ENCODE measurements around the gene SOCS3.
"Not testable (repeated sequence)": the region's sequence is repeated elsewhere in the genome, so short reads cannot be mapped to it uniquely, and the experiment has no call there.

SOCS3 gene

DNA sequence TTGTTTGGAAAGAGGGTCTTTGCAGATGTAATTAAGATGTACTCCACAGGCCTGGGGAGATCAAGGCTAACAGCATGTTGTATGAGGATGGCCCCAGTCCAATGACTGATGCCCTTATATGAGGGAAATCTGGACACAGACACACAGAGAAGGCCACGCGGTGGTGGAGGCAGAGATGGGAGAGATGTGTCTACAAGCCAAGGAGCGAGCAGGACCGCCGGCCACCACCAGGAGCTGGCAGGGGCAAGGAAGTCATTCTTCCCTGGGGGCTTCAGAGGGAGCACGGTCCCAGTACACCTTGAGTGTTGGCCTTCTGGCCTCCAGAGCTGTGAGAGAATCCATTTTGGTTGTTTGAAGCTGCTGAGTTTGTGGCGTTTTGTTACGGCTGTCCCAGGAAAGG is 14.7 kb downstream of the SOCS3 start:
- ATAC-seq (replicated peaks) = no peak
- no peaks in the 10 kb centered on the region for H3K27me3 Mint-ChIP-seq
- peak overlapping the region; percentile 4 for H3K27ac Mint-ChIP-seq
- H3K4me1 Mint-ChIP-seq = peaks cover 52 to 76% of the 10 kb centered on the region in 2 donors
- no peak for DNase-seq
- H3K36me3 Mint-ChIP-seq = no peaks in the 10 kb centered on the region
- no peak overlapping the region for H3K4me3 Mint-ChIP-seq
- no peaks in the 10 kb centered on the region for H3K9me3 Mint-ChIP-seq

DNA sequence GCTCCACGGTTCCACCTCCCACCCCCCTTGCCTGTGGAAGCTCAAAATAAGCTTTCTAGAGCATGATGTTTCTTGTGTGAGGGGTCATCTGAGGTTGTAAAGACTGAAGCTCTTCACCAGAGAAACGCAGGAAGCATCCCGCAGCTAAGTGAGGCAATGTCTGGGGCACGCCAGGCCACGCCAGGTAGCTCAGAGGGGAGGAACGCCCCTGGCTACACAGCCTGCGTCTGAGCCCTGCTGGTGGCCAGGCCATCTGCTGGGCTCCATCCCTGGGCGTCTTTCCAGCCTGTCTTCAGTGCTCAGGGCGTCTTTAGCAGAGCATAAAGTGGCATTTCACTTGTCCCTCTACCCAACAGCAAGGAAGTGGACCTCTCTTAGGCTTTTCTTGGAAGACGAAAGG is 15.2 kb downstream of the SOCS3 start:
- ATAC-seq (replicated peaks) (no peak), DNase-seq (no peak)
- Mint-ChIP-seq H3K27me3 (no peaks in the 10 kb centered on the region), H3K4me3 (peak overlapping the region in 1 of 2 donors; percentile 25), H3K36me3 (no peaks in the 10 kb centered on the region), H3K4me1 (peaks cover 52 to 76% of the 10 kb centered on the region in 2 donors), H3K27ac (no peak overlapping the region), H3K9me3 (no peaks in the 10 kb centered on the region)

DNA sequence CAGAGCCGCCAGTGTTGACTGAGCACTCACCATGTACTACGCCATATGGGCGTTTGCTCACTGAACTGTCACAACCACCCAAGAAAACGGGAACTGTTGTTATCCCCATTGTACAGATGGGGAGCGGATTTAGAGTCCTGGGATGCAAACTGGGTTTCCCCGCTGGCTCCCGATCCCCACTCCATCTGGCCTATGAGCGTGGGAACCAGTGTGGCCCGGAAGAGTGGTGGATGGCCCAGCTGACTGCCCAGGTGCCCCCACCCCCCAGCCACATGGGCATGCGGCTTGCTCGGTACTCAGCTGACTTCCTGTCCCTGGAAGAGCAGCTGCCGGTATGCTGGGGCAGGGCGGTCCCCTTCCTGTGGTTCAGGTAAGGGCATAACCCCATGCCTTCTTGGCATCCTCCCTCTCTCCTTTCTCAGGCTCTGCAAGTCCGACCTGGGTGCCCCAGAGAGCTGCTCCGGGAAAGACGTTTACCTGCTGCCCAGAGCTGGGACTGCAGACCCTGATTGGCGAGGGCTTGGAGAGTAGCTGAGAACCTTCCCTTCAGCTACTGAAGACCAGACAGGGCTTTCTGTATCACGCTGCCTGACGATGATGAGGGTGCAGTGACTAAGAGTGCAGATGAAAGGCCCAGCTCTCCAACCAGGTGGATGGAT is 16.2 kb downstream of the SOCS3 start:
- Mint-ChIP-seq H3K27me3 (no peaks in the 10 kb centered on the region), H3K36me3 (no peaks in the 10 kb centered on the region), H3K9me3 (no peaks in the 10 kb centered on the region), H3K27ac (peak overlapping the region; percentile 95), H3K4me3 (peak overlapping the region; percentile 60 to 75), H3K4me1 (peaks cover 53 to 78% of the 10 kb centered on the region in 2 donors)
- DNase-seq (peak; percentile 54), ATAC-seq (replicated peaks) (peak; percentile 64 to 66)

DNA sequence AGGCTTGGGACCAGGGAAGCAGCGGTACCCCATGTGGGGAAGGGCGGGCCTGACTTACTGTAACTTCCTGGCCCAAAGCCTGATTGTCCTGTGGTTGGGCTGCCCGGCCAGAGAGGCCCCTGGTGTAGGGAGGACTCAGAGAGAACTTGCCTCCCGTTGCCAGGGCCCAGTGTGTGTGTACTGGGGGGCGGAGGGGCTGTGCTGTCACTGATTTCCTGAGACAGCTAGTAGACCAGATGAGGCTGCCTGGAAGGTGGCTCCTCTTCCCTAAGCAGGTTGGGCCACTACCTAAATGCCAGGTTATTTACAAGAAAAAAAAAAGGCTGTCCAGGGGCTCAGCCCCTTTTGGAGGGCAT is 16.7 kb downstream of the SOCS3 start:
- H3K4me3 Mint-ChIP-seq = peak overlapping the region; percentile 60 to 75
- no peaks in the 10 kb centered on the region for H3K27me3 Mint-ChIP-seq
- ATAC-seq (replicated peaks) (peak; percentile 11 to 24), DNase-seq (no peak)
- no peaks in the 10 kb centered on the region for H3K36me3 Mint-ChIP-seq
- H3K27ac Mint-ChIP-seq = peak overlapping the region; percentile 95
- peaks cover 52 to 78% of the 10 kb centered on the region in 2 donors for H3K4me1 Mint-ChIP-seq
- no peaks in the 10 kb centered on the region for H3K9me3 Mint-ChIP-seq

DNA sequence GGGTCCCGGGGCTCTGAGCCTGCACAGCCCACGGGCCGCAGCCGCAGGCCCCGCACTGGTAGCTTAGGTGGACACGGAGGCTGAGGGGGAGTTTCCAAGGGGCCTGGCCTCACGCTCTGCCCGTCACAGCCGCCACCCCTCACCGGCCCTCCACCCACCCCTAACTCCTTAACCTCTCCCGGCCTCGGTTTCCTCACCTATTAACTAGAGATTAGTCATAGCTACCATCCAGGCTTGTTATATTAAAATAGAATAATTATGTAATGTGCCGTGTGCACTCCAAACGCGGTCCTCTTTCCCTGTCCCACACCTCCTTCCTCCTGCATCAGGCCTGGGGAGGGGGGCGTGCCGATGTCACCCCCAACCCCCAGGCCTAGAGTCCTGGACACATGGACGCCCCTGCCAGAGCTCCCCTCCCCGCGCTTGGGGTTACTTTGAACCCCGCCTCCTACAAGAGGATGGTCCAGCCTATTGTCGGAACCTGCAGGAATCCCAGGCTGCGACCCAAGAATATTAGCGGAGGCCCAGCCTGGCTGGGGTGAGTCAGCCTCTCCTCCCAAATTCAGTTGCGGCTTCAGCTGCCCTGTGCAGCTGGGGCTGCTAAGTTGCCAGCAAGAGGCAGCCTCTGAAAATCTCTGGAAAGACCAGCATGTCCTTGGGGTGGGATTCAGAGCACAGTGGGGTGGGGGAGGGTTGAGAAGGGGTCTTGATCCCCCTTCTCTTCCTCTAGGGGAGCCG is 17.3 kb downstream of the SOCS3 start:
- DNase-seq = no peak
- Mint-ChIP-seq H3K4me3 (peak overlapping the region; percentile 60 to 75), H3K36me3 (no peaks in the 10 kb centered on the region), H3K27me3 (no peaks in the 10 kb centered on the region), H3K27ac (peak overlapping the region; percentile 95), H3K4me1 (peaks cover 51 to 78% of the 10 kb centered on the region in 2 donors), H3K9me3 (no peaks in the 10 kb centered on the region)
- ATAC-seq (replicated peaks) = no peak

DNA sequence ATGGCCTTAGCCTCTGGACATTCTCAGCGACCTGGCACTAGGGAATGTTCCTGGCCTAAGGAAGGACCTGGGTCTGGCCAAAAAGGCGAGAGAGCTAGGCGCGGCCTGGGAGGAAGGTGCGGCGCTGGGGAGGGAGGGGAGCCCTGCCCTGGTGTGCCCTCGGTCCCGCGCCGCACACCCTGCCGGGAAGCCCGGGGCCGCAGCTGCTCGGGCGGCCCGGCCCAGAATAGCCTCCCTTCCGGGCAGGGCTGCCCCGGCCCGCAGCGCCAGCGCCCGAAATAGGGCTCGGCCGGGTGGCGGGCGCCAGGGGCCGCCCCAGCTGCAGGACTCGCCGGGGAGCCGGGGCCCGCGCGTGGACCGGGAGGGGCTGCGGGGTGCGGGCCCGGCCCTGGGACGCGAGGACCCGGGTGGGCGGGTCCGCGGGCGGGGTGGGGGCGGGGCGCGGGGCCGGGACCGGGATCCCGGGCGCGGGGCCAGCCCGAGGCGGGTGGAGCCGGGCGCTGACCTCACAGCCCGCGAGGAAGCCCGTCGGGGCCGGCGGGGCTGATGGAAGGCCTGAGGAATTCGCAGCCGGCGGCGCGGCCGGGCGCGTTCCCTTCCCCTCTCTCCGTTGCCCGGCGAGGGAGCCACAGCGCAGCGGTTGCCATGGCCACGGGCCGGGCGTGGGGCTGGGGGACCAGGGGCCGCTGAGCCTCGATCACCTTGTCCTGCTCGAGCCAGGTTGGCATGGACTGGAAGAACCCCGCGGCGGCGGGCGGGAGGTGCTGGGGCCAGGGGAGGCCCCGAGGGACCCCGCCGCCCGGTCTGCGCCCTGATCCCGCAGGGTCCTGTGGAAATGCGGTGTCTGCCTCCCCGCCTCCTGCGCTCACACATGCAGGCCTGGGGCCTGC is 18.1 kb downstream of the SOCS3 start:
- no peak for DNase-seq
- H3K27me3 Mint-ChIP-seq = no peaks in the 10 kb centered on the region
- peak in 1 of 2 donors; percentile 3 for ATAC-seq (replicated peaks)
- peaks cover 54 to 78% of the 10 kb centered on the region in 2 donors for H3K4me1 Mint-ChIP-seq
- H3K27ac Mint-ChIP-seq = no peak overlapping the region
- H3K9me3 Mint-ChIP-seq = no peaks in the 10 kb centered on the region
- H3K36me3 Mint-ChIP-seq = no peaks in the 10 kb centered on the region
- H3K4me3 Mint-ChIP-seq = peak overlapping the region; percentile 75 to 79

DNA sequence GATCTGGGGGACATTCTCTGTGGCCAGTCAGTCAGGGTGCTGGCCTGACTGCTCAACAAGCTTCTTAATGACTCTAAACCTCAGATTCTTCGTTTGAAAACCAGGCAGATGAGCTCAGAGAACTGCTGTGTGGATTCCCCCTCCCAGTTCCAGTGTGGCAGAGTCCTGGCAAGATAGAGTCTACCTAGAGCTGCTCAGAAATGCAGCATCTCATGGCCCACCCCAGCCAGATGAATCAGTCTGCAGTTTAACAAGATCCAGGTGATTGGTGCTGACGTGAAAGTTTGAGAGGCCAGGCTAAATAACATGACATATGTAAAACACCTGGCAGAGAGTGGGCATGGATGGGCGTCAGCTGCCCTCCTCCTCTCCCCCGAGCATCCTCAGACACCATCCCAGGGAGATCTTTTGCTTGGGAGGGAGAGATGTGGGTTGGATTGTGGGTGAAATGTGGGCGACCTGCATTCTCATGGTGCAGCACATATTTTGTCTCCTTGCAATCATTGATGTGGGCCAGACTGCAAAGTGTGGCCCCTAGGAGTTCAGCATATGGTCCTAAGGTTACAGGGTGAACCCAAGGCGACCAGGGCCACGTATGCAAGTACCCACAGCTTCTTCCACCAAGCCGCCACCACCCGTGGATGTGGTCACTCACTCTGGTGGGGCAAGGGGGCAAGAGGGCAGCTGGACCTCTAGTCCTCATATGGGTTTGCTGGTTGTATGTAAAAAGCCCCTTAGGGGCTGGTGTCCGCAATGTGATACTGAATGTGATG is 19.5 kb downstream of the SOCS3 start:
- Mint-ChIP-seq H3K36me3 (no peaks in the 10 kb centered on the region), H3K4me3 (peak overlapping the region in 1 of 2 donors; percentile 74), H3K27ac (peak overlapping the region; percentile 47), H3K4me1 (peaks cover 53 to 87% of the 10 kb centered on the region in 2 donors), H3K27me3 (no peaks in the 10 kb centered on the region), H3K9me3 (no peaks in the 10 kb centered on the region)
- ATAC-seq (replicated peaks) (no peak), DNase-seq (no peak)

DNA sequence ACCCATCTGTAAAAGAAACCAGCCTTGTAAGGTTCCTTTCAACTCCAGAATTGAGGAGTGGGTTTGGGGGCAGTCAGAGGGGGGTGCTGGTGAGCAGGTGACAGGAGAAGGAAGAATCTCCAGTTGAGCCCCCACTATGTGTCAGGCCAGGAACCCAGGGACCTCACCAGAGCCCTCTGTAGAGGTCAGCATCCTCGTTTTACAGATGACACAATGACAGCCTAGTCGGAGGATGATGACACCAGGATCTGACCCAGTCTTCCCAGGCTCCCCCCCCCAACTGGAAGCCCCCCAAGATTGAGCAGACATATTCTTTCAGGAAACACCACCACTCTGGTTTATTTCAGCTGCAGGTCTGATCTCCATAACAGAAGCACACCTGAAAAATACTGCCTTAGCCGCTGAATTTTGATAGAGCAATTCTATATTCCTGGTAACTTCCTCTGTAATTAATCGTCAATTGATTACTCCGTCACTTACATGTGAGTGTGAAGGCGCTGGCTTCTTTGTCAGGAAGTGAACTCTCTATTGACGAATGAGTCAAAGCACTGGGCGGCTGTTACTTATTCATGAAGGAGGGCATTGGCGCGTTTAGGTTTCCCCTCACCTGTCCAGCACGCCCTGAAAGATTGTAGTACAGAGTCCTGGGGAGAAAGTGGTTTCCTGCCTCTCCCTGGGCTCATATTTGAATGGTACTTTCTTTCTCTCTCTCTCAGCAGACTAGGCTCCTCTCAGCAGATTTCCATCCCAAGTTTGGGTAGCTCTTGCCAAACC is 21.2 kb downstream of the SOCS3 start:
- H3K4me1 Mint-ChIP-seq = peaks cover 55 to 83% of the 10 kb centered on the region in 2 donors
- peak overlapping the region in 1 of 2 donors; percentile 27 for H3K4me3 Mint-ChIP-seq
- peak overlapping the region; percentile 87 for H3K27ac Mint-ChIP-seq
- peak in 1 of 2 donors; percentile 30 for ATAC-seq (replicated peaks)
- no peaks in the 10 kb centered on the region for H3K36me3 Mint-ChIP-seq
- DNase-seq = no peak
- H3K9me3 Mint-ChIP-seq = no peaks in the 10 kb centered on the region
- no peaks in the 10 kb centered on the region for H3K27me3 Mint-ChIP-seq

DNA sequence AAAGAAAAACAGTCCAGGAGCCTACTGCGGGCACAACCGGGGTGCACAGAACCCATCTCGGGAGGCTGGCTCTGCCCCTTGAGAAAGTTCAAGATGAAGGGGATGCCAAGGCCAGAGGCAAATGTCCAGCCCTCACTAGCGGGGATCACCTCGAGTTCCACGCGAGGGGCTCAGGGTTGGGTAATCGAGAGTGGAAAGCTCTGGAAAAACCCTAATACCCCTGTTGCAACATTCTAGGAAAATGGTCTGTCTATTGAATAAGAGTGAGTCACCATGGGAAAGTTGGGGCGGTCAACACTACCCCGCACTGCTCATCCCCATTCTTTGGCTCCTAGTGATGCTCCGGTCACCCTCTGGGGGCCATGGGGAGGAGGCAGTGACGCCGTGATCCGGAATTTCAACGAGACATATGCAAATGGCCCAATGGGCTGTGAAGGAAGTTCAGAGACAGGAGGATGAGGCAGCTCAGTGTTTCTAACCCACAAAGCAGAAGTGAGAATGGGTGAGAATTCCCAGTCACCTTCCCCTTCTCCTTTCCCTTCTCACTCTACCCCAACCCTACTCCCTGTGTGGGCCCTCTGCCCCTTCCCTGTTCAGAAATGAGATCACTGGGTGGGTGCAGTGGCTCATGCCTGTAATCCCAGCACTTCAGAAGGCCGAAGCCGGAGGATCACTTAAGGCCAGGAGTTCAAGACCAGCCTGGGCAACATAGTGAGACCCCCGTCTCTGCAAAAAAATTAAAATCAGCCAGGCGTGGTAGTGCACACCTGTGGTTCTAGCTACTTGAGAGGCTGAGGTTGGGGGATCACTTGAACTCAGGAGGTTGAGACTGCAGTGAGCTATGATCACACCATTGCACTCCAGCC is 22.4 kb downstream of the SOCS3 start:
- H3K27me3 Mint-ChIP-seq = no peaks in the 10 kb centered on the region
- peak; percentile 79 to 83 for ATAC-seq (replicated peaks)
- H3K9me3 Mint-ChIP-seq = no peaks in the 10 kb centered on the region
- H3K36me3 Mint-ChIP-seq = no peaks in the 10 kb centered on the region
- peak overlapping the region; percentile 87 for H3K27ac Mint-ChIP-seq
- H3K4me1 Mint-ChIP-seq = peaks cover 45 to 77% of the 10 kb centered on the region in 2 donors
- DNase-seq = peak; percentile 81
- H3K4me3 Mint-ChIP-seq = peak overlapping the region; percentile 42 to 63

DNA sequence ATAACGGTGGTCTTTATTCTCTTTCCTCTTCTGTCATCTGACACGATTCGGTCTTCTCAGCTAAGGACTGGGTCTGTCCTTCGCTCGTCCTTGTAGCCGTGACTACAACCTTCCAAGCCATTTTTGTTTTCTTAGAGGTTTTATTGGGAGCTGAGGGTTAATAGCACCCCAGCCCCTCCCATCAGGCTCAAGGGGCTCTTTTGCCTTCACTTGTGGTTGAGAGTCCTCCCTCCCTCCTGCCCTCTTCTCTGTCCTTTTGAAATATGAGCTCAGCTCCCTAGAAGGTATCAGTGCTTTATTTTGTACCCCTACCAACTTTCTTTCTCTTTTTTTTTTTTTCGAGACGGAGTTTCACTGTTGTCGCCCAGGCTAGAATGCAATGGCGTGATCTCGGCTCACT is 24.7 kb downstream of the SOCS3 start:
- no peak for ATAC-seq (replicated peaks)

DNA sequence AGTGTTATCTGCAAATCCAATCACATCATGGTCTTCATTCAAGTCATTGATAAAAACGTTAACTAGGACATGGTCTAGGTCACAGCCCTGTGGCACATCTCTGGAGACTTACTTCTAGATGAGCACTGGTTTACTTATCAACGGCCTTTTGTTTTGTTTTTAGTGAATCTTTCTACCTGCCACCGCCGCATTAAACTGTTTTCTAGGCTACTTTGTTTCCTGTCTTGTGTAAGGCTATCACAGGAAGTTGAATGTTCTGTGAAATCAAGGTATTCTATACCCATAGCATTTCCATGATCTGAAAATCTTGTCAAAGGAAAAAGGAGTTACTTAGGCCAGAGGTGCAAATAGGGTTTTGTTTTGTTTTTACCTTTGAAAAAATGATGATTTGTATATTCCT is 26.9 kb downstream of the SOCS3 start:
- H3K27ac Mint-ChIP-seq = peak overlapping the region; percentile 25
- DNase-seq (no peak), ATAC-seq (replicated peaks) (no peak)
- no peaks in the 10 kb centered on the region for H3K27me3 Mint-ChIP-seq
- no peaks in the 10 kb centered on the region for H3K36me3 Mint-ChIP-seq
- no peak overlapping the region for H3K4me3 Mint-ChIP-seq
- H3K4me1 Mint-ChIP-seq = peaks cover 31 to 72% of the 10 kb centered on the region in 2 donors
- H3K9me3 Mint-ChIP-seq = no peaks in the 10 kb centered on the region

More for the DNA sequence above, 24.7 kb downstream of the SOCS3 start:
- DNase-seq = no peak
- H3K9me3 Mint-ChIP-seq = no peaks in the 10 kb centered on the region
- H3K4me3 Mint-ChIP-seq = no peak overlapping the region
- peaks cover 38 to 80% of the 10 kb centered on the region in 2 donors for H3K4me1 Mint-ChIP-seq
- no peaks in the 10 kb centered on the region for H3K36me3 Mint-ChIP-seq
- H3K27ac Mint-ChIP-seq = peak overlapping the region; percentile 56
- no peaks in the 10 kb centered on the region for H3K27me3 Mint-ChIP-seq

DNA sequence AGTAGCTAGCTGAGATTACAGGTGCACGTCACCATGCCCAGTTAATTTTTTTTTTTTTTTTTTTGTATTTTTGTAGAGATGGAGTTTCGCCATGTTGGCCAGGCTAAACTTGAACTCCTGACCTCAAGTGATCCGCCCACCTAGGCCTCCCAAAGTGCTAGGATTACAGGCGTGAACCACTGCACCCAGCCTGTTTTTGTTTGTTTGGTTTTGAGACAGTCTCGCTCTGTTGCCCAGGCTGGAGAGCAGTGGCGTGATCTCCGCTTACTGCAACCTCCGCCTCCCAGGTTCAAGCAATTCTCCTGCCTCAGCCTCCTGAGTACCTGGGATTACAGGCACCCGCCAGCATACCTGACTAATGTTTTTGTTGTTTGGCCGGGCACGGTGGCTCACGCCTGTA is 28.5 kb downstream of the SOCS3 start:
- Mint-ChIP-seq H3K27ac (peak overlapping the region; percentile 71), H3K4me1 (peaks cover 21 to 57% of the 10 kb centered on the region in 2 donors)
- not testable (repeated sequence) for H3K36me3 Mint-ChIP-seq

More for the DNA sequence above, 28.5 kb downstream of the SOCS3 start:
- not testable (repeated sequence) for DNase-seq; H3K27me3 Mint-ChIP-seq; H3K4me3 Mint-ChIP-seq; ATAC-seq (replicated peaks); H3K9me3 Mint-ChIP-seq

All from stimulated activated naive B cell treated with anti-CD40 and anti-IgM and Interleukin-4, amounts not matched to agents 10 μg/mL and 1 μg/mL and 100 μg/mL, for 72 hours (primary cell).